H1 (cell line): ENCODE results near the gene RIMBP2. TPM values are rescaled to one million over a fixed set of nuclear protein-coding genes. Genes with fewer than 3 reads are reported as not detected.

Source experiments
- CTCF ChIA-PET: fragments of 300-600 bp; sonication (Branson Sonifier 250); formaldehyde crosslinking; loops from one replicate; lab custom pipeline; 2021; ENCODE audit not compliant: partially characterized antibody; lab: Charles Lee
- POLR2A ChIA-PET: fragments of 300-600 bp; sonication (Branson Sonifier 250); formaldehyde crosslinking; loops from one replicate; lab custom pipeline; 2021; ENCODE audit warnings: inconsistent platforms; ENCODE audit not compliant: partially characterized antibody; lab: Charles Lee
- DNase-seq, 2 experiments: peaks; one replicate each; pipeline versions ENCODE4 v3.0.0 to v3.0.0-alpha.2; 2010 to 2022; ENCODE audit warnings: low spot score in 2 of 2, low read depth in 1 of 2, mixed read lengths in 1 of 2
- FAIRE-seq: peaks from 2 replicates; lab custom pipeline; 2011; peaks lifted over from hg19 to GRCh38; lab: Jason Lieb, UNC
- H2AFZ ChIP-seq: 2 replicates; pipeline ENCODE4 v1.8.1; 2012; ENCODE audit warnings: low read length, inconsistent platforms
- H2AK5ac ChIP-seq: 2 replicates; pipeline ENCODE4 v1.6.1; 2013; ENCODE audit warnings: low read depth, low read length
- H2BK120ac ChIP-seq: replicated peaks from 2 replicates; pipeline ENCODE3; 2013; ENCODE audit warnings: low read depth, low read length, inconsistent platforms
- H2BK12ac ChIP-seq: 2 replicates; pipeline ENCODE4 v1.6.1; 2013; ENCODE audit warnings: low read depth, low read length
- H2BK15ac ChIP-seq: 2 replicates; pipeline ENCODE4 v1.6.1; 2013; ENCODE audit warnings: low read length
- H2BK20ac ChIP-seq: 2 replicates; pipeline ENCODE4 v1.6.1; 2013; ENCODE audit warnings: low read length
- H2BK5ac ChIP-seq: 2 replicates; pipeline ENCODE4 v1.6.1; 2013; ENCODE audit warnings: low read depth, low read length
- H3K14ac ChIP-seq: 2 replicates; pipeline ENCODE4 v1.6.1; 2013; ENCODE audit warnings: inconsistent platforms; ENCODE audit not compliant: insufficient read length
- H3K18ac ChIP-seq: 2 replicates; pipeline ENCODE4 v1.6.1; 2013; ENCODE audit warnings: low read length; ENCODE audit errors: extremely low read depth
- H3K23ac ChIP-seq: 2 replicates; pipeline ENCODE4 v1.6.1; 2013; ENCODE audit warnings: inconsistent platforms; ENCODE audit not compliant: insufficient read length
- H3K23me2 ChIP-seq: 2 replicates; pipeline ENCODE4 v1.6.1; 2013; ENCODE audit warnings: low read depth, low read length
- H3K27ac ChIP-seq: 2 replicates; pipeline ENCODE4 v1.6.1; 2011; ENCODE audit warnings: low read depth, low read length, inconsistent platforms
- H3K27me3 ChIP-seq, 4 experiments: replicated peaks in 1 of 4; 1 replicate in 1 of 4; 2 replicates in 3 of 4; pipeline versions ENCODE4 v1.6.1 to v1.8.1; 2011 to 2013; ENCODE audit warnings: low read length in 3 of 4, mild to moderate bottlenecking in 3 of 4, inconsistent platforms in 2 of 4, mixed read lengths in 2 of 4, moderate library complexity in 1 of 4; ENCODE audit not compliant: control insufficient read depth in 3 of 4, insufficient read depth in 3 of 4; ENCODE audit errors: extremely low read depth in 1 of 4
- H3K36me3 ChIP-seq, 4 experiments: 2 replicates each; pipeline versions ENCODE4 v1.6.1 to v1.8.1; 2011 to 2013; ENCODE audit warnings: mild to moderate bottlenecking in 4 of 4, low read length in 3 of 4, moderate library complexity in 2 of 4, control low read depth in 1 of 4, inconsistent platforms in 1 of 4; ENCODE audit not compliant: insufficient read depth in 4 of 4, control insufficient read depth in 2 of 4
- H3K4ac ChIP-seq: replicated peaks from 2 replicates; pipeline ENCODE3; 2013; ENCODE audit warnings: low read length, low read depth, mixed read lengths, inconsistent platforms; ENCODE audit not compliant: insufficient read length
- H3K4me1 ChIP-seq, 4 experiments: replicated peaks in 1 of 4; 1 replicate in 1 of 4; 2 replicates in 3 of 4; pipeline versions ENCODE4 v1.6.1 to v1.8.1; 2011 to 2013; ENCODE audit warnings: low read length in 3 of 4, inconsistent platforms in 2 of 4, mixed read lengths in 1 of 4; ENCODE audit not compliant: insufficient read depth in 4 of 4, control insufficient read depth in 3 of 4
- H3K4me2 ChIP-seq, 2 experiments: 2 replicates each; pipeline versions ENCODE4 v1.6.1 to v1.8.1; 2011 to 2013; ENCODE audit warnings: low read depth in 2 of 2, low read length in 2 of 2, control low read depth in 1 of 2, inconsistent platforms in 1 of 2, mild to moderate bottlenecking in 1 of 2; ENCODE audit not compliant: insufficient read depth in 1 of 2
- H3K4me3 ChIP-seq, 4 experiments: fragments of 200-600, 300-600 bp in 1 of 4; sonication (generic), shearing (Covaris generic), sonication (Bioruptor Twin) in 1 of 4; 2 replicates each; pipeline versions ENCODE4 v1.5.1 to v1.8.1; 2011 to 2016; ENCODE audit warnings: low read length in 4 of 4, low read depth in 3 of 4, control low read depth in 2 of 4, inconsistent platforms in 2 of 4, mild to moderate bottlenecking in 2 of 4, mixed read lengths in 1 of 4, moderate library complexity in 1 of 4; ENCODE audit not compliant: insufficient read depth in 2 of 4; ENCODE audit errors: extremely low read depth in 1 of 4
- H3K56ac ChIP-seq: replicated peaks from 2 replicates; pipeline ENCODE3; 2013; ENCODE audit warnings: low read depth, mild to moderate bottlenecking, mixed read lengths, low read length, inconsistent platforms; ENCODE audit not compliant: insufficient read length
- H3K79me1 ChIP-seq: 2 replicates; pipeline ENCODE4 v1.6.1; 2013; ENCODE audit warnings: low read depth, low read length, control low read depth
- H3K79me2 ChIP-seq, 2 experiments: 2 replicates each; pipeline versions ENCODE4 v1.6.1 to v1.8.1; 2012 to 2013; ENCODE audit warnings: low read length in 2 of 2, mild to moderate bottlenecking in 2 of 2, inconsistent platforms in 1 of 2; ENCODE audit not compliant: insufficient read depth in 2 of 2, control insufficient read depth in 1 of 2
- H3K9ac ChIP-seq, 4 experiments: replicated peaks in 1 of 4; 1 replicate in 1 of 4; 2 replicates in 3 of 4; pipeline versions ENCODE4 v1.6.1 to v1.8.1; 2011 to 2013; ENCODE audit warnings: low read depth in 3 of 4, low read length in 3 of 4, control low read depth in 2 of 4, mild to moderate bottlenecking in 2 of 4, moderate library complexity in 2 of 4, inconsistent platforms in 1 of 4; ENCODE audit errors: extremely low read depth in 1 of 4
- H3K9me3 ChIP-seq, 2 experiments: 2 replicates each; pipeline versions ENCODE4 v1.6.1 to v1.8.1; 2012 to 2013; ENCODE audit warnings: mild to moderate bottlenecking in 2 of 2, moderate library complexity in 2 of 2, control low read depth in 1 of 2, inconsistent platforms in 1 of 2, low read depth in 1 of 2, low read length in 1 of 2, mixed read lengths in 1 of 2; ENCODE audit not compliant: insufficient read depth in 2 of 2
- H4K20me1 ChIP-seq, 2 experiments: replicated peaks in 1 of 2; 2 replicates each; pipeline versions ENCODE3 to v1.8.1; 2011 to 2013; ENCODE audit warnings: inconsistent platforms in 2 of 2, low read length in 2 of 2, mild to moderate bottlenecking in 1 of 2; ENCODE audit not compliant: insufficient read depth in 2 of 2, control insufficient read depth in 1 of 2
- H4K5ac ChIP-seq: 2 replicates; pipeline ENCODE4 v1.6.1; 2013; ENCODE audit warnings: low read length, low read depth, mixed read lengths, inconsistent platforms; ENCODE audit not compliant: insufficient read length
- H4K8ac ChIP-seq: 2 replicates; pipeline ENCODE4 v1.8.0; 2013; ENCODE audit warnings: mild to moderate bottlenecking, moderate library complexity, low read length, inconsistent platforms; ENCODE audit not compliant: insufficient read depth; ENCODE audit errors: extremely low read depth
- H4K91ac ChIP-seq: replicated peaks from 2 replicates; pipeline ENCODE3; 2013; ENCODE audit warnings: low read length, mixed read lengths, inconsistent platforms; ENCODE audit not compliant: insufficient read length
- ASH2L ChIP-seq: fragments of 200-600, 300-600 bp; sonication (generic); IDR thresholded peaks from one replicate; pipeline ENCODE4 v1.7.1; 2017; ENCODE audit warnings: low read length
- CBX8 ChIP-seq: fragments of 300-800, 300-1000 bp; sonication (generic); IDR thresholded peaks from 2 replicates; pipeline ENCODE4 v1.7.1; 2016; ENCODE audit warnings: low read depth, low read length, borderline replicate concordance
- CHD2 ChIP-seq: IDR thresholded peaks from 2 replicates; pipeline ENCODE4 v1.6.1; 2012; ENCODE audit warnings: low read length, improper control_type of control experiment
- JUND ChIP-seq: IDR thresholded peaks from 2 replicates; pipeline ENCODE4 v1.6.1; 2011; ENCODE audit warnings: mild to moderate bottlenecking, improper control_type of control experiment, low read length
- KDM1A ChIP-seq: fragments of 200-600, 300-600 bp; sonication (generic); IDR thresholded peaks from 2 replicates; pipeline ENCODE4 v1.7.1; 2016; ENCODE audit warnings: mild to moderate bottlenecking, low read length, borderline replicate concordance
- NRF1 ChIP-seq: IDR thresholded peaks from 2 replicates; pipeline ENCODE4 v1.6.1; 2011; ENCODE audit warnings: mild to moderate bottlenecking, low read depth, low read length, improper control_type of control experiment
- PHF8 ChIP-seq: fragments of 200-600 bp; sonication (generic); conservative IDR thresholded peaks from 2 replicates; pipeline ENCODE4 v1.7.1; 2012; ENCODE audit warnings: low read depth, mild to moderate bottlenecking, inconsistent platforms, low read length, moderate library complexity
- POLR2A ChIP-seq, 2 experiments: IDR thresholded peaks; 1 replicate in 1 of 2; 2 replicates in 1 of 2; pipeline ENCODE4 v1.6.1; 2011; ENCODE audit warnings: low read depth in 2 of 2, low read length in 2 of 2, mild to moderate bottlenecking in 2 of 2; ENCODE audit errors: control extremely low read depth in 1 of 2
- POLR2AphosphoS5 ChIP-seq: IDR thresholded peaks from 2 replicates; pipeline ENCODE4 v1.6.1; 2011; ENCODE audit warnings: low read depth, low read length
- RAD21 ChIP-seq, 2 experiments: IDR thresholded peaks in 1 of 2; conservative IDR thresholded peaks in 1 of 2; 2 replicates each; pipeline ENCODE4 v1.6.1; 2011; ENCODE audit warnings: low read depth in 2 of 2, low read length in 2 of 2, improper control_type of control experiment in 1 of 2, inconsistent platforms in 1 of 2, mild to moderate bottlenecking in 1 of 2, moderate library complexity in 1 of 2
- SAP30 ChIP-seq: fragments of 300-600 bp; sonication (generic); IDR thresholded peaks from 2 replicates; pipeline ENCODE4 v1.7.1; 2012; ENCODE audit warnings: low read length, moderate library complexity, mild to moderate bottlenecking, inconsistent platforms; ENCODE audit not compliant: insufficient read depth, insufficient replicate concordance
- SRF ChIP-seq: IDR thresholded peaks from 2 replicates; pipeline ENCODE4 v1.6.1; 2011; ENCODE audit warnings: mild to moderate bottlenecking, low read depth, low read length, moderate library complexity
- TAF1 ChIP-seq: IDR thresholded peaks from 2 replicates; pipeline ENCODE4 v1.6.1; 2011; ENCODE audit warnings: mild to moderate bottlenecking, low read depth, low read length
- TAF7 ChIP-seq: optimal IDR thresholded peaks from 2 replicates; pipeline ENCODE3; 2011; ENCODE audit warnings: low read depth, mild to moderate bottlenecking, inconsistent platforms, low read length, moderate library complexity, borderline replicate concordance
- WGBS, 2 experiments: shearing (Covaris generic) in 1 of 2; methylation state at CpG; one replicate each; pipeline versions ENCODE4 v1.1.6 to v1.1.7; 2013 to 2015; ENCODE audit warnings: low lambda C conversion rate in 2 of 2, mixed read lengths in 2 of 2, inconsistent platforms in 1 of 2, low coverage in 1 of 2, missing lambda C conversion rate in 1 of 2; ENCODE audit not compliant: insufficient replicate concordance in 2 of 2, insufficient coverage in 1 of 2, insufficient read length in 1 of 2; ENCODE audit errors: extremely low coverage in 1 of 2, missing lambda C conversion rate in 1 of 2; 5-methylcytosine and 5-hydroxymethylcytosine counted together
- polyA plus RNA-seq, 7 experiments: library from polyadenylated mRNA; depleted of rRNA in 3 of 7; stranded (reverse) in 5 of 7; unstranded in 2 of 7; fragments of >200 nt in 5 of 7; fragments of 200-250 nt in 2 of 7; gene quantifications; 1 replicate in 5 of 7; 2 replicates in 1 of 7; 4 replicates in 1 of 7; pipeline versions ENCODE4 v1.2.1 to v1.2.3, GENCODE V29; 2011 to 2013; ENCODE audit warnings: missing spikeins in 2 of 7, mixed read lengths in 2 of 7
- total RNA-seq: library from RNA; stranded (reverse); fragmentation: NEBNext Ultra II Directional; extraction: Animal tissue kit (Norgen Biotek cat#: 25700); gene quantifications from 2 replicates; pipeline ENCODE4 v1.2.1, GENCODE V29; 2021
- TF ChIP-seq, protein P1 (sequence below): IDR thresholded peaks from 2 replicates; pipeline ENCODE4 v1.6.1; 2012; ENCODE audit warnings: inconsistent platforms

Gene RIMBP2
- total and polyA plus RNA-seq, 2 of the 8 experiments (the other 6 are each of a cell fraction or from before 2014, with no cell fraction given): 0.18 to 0.65 TPM

DNA sequence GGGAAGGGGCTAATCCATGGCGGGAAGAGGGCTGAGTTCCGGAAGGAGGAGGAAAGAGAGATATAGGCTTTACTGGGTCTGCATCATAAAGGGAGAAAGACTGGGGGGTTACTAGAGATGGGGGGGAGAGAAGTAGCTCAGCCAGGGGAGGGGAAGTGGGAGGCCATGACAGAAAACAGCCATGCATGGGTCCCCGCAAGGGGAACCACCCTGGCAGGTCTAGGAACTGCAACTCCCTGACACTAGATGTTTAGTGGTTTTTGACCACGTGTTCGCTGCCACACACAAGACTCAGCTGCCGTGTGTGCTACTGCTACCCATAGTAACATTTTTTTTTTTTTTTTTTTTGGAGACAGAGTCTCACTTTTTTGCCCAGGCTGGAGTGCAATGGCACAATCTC, 145.0 kb downstream of the RIMBP2 start:
- CTCF ChIA-PET: interaction anchor here (1.2 kb wide), 1 partner anchor 114 kb away, joined by 4 read pairs; no protein-coding TSS in a partner anchor
- no peak for DNase-seq
- no peaks in the 10 kb centered on the region for H3K4me1 ChIP-seq
- H3K14ac ChIP-seq: no peak overlapping the region
- no peak overlapping the region for H2BK12ac ChIP-seq
- no peak overlapping the region for H4K8ac ChIP-seq
- H4K5ac ChIP-seq: no peak overlapping the region
- H4K20me1 ChIP-seq: no peaks in the 10 kb centered on the region
- no peak overlapping the region for H2BK5ac ChIP-seq
- no peak overlapping the region for H3K27ac ChIP-seq
- H3K18ac ChIP-seq: no peak overlapping the region
- no peak overlapping the region for H3K4ac ChIP-seq
- no peak overlapping the region for H2BK20ac ChIP-seq
- H3K4me2 ChIP-seq: no peak overlapping the region
- H3K9me3 ChIP-seq: peaks cover 3 to 7% of the 10 kb centered on the region in 2 experiments
- H3K79me1 ChIP-seq: no peaks in the 10 kb centered on the region
- no peak overlapping the region for H2BK15ac ChIP-seq
- H3K79me2 ChIP-seq: no peaks in the 10 kb centered on the region
- no peak overlapping the region for H2BK120ac ChIP-seq
- H3K56ac ChIP-seq: no peak overlapping the region
- no peak for FAIRE-seq
- no peak overlapping the region for H3K4me3 ChIP-seq
- H3K9ac ChIP-seq: no peak overlapping the region
- no peaks in the 10 kb centered on the region for H3K27me3 ChIP-seq
- no peak overlapping the region for H4K91ac ChIP-seq
- H3K23me2 ChIP-seq: no peaks in the 10 kb centered on the region
- whole genome bisulfite sequencing, 2 experiments: 94% methylated on average over 5 of the region's 6 CpGs; no CpG with 5 or more reads in 1 of the 2 experiments
- POLR2A ChIA-PET: no interaction called here
- no peak overlapping the region for H2AK5ac ChIP-seq
- H3K23ac ChIP-seq: no peak overlapping the region
- no peaks in the 10 kb centered on the region for H3K36me3 ChIP-seq
- H2AFZ ChIP-seq: no peak overlapping the region
- TF ChIP-seq SRF (no peak), SAP30 (no peak), TAF1 (no peak), POLR2AphosphoS5 (no peak), CHD2 (no peak), PHF8 (no peak), NRF1 (no peak), KDM1A (no peak), TAF7 (no peak), POLR2A (IDR thresholded peaks at IDR 0.05; ENCODE audit: control extremely low read depth in 1 of 2, low read depth in 2 of 2, low read length in 2 of 2) (no peak), CBX8 (no peak), RAD21 (IDR thresholded peaks at IDR 0.05 in 1 of 2, conservative IDR thresholded peaks at IDR 0.05 in 1 of 2; ENCODE audit: low read depth in 2 of 2, low read length in 2 of 2) (no peak), JUND (no peak), ASH2L (no peak)
- TF ChIP-seq, protein P1, sequence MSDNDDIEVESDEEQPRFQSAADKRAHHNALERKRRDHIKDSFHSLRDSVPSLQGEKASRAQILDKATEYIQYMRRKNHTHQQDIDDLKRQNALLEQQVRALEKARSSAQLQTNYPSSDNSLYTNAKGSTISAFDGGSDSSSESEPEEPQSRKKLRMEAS: no peak
